Measurements from ENCODE around the gene KLRF2.
"Not testable (repeated sequence)": the region's sequence is repeated elsewhere in the genome, so short reads cannot be mapped to it uniquely, and the experiment has no call there.

Gene KLRF2

GRCh38 chr12:9881246-9881645 is at the start of gene KLRF2:
Gene KLRF2 (plus strand): TSS chr12:9881489. CDS start chr12:9881596, 107 bp downstream.
- DNase-seq (ENCODE audit: low spot score): no peak

GRCh38 chr12:9831720-9832119 is 49.6 kb upstream of the KLRF2 start:
- DNase-seq (ENCODE audit: low spot score): no peak

GRCh38 chr12:9843407-9843806 is 37.9 kb upstream of the KLRF2 start:
- no peak for DNase-seq (ENCODE audit: low spot score)

- no peak for DNase-seq (ENCODE audit: low spot score)
These were observed 32.4 kb upstream of the KLRF2 start for GRCh38 chr12:9848899-9849298.

GRCh38 chr12:9851050-9851449 is 30.2 kb upstream of the KLRF2 start:
- no peak for DNase-seq (ENCODE audit: low spot score)

- no peak for DNase-seq (ENCODE audit: low spot score)
These were observed 29.4 kb upstream of the KLRF2 start for GRCh38 chr12:9851927-9852326.

GRCh38 chr12:9856151-9856550 is 25.1 kb upstream of the KLRF2 start:
- no peak for DNase-seq (ENCODE audit: low spot score)

GRCh38 chr12:9856894-9857293 is 24.4 kb upstream of the KLRF2 start:
- DNase-seq (ENCODE audit: low spot score): no peak

GRCh38 chr12:9858135-9858534 is 23.2 kb upstream of the KLRF2 start:
- no peak for DNase-seq (ENCODE audit: low spot score)

- DNase-seq (ENCODE audit: low spot score): peak; percentile 7
These were observed 16.2 kb upstream of the KLRF2 start for GRCh38 chr12:9864913-9865675.

- no peak for DNase-seq (ENCODE audit: low spot score)
These were observed 14.4 kb upstream of the KLRF2 start for GRCh38 chr12:9866860-9867269.

GRCh38 chr12:9867531-9867930 is 13.8 kb upstream of the KLRF2 start:
- DNase-seq (ENCODE audit: low spot score): peak; percentile 25

- DNase-seq (ENCODE audit: low spot score): peak; percentile 30
These were observed 12.9 kb upstream of the KLRF2 start for GRCh38 chr12:9868311-9868801.

GRCh38 chr12:9868951-9869306 is 12.4 kb upstream of the KLRF2 start:
- DNase-seq (ENCODE audit: low spot score): no peak

GRCh38 chr12:9869307-9870161 is 11.8 kb upstream of the KLRF2 start, which contains the start of gene CLEC2B:
Gene CLEC2B (minus strand): TSS chr12:9869354.
- DNase-seq (ENCODE audit: low spot score): peak; percentile 87

GRCh38 chr12:9870286-9870866 is 10.9 kb upstream of the KLRF2 start:
- DNase-seq (ENCODE audit: low spot score): peak; percentile 20

GRCh38 chr12:9872162-9872561 is 9.1 kb upstream of the KLRF2 start:
- no peak for DNase-seq (ENCODE audit: low spot score)

GRCh38 chr12:9872742-9873141 is 8.5 kb upstream of the KLRF2 start:
- no peak for DNase-seq (ENCODE audit: low spot score)

- not testable (repeated sequence) for DNase-seq (ENCODE audit: low spot score)
These were observed 5.2 kb upstream of the KLRF2 start for GRCh38 chr12:9876120-9876519.

- DNase-seq (ENCODE audit: low spot score): no peak
These were observed 684 bp upstream of the KLRF2 start for GRCh38 chr12:9880532-9881078.

- no peak for DNase-seq (ENCODE audit: low spot score)
These were observed 699 bp downstream of the KLRF2 start for GRCh38 chr12:9881988-9882387.

GRCh38 chr12:9883175-9883574 is 1.9 kb downstream of the KLRF2 start:
- DNase-seq (ENCODE audit: low spot score): no peak
